ENCODE data around the gene CETN1.

CETN1 gene

DNA sequence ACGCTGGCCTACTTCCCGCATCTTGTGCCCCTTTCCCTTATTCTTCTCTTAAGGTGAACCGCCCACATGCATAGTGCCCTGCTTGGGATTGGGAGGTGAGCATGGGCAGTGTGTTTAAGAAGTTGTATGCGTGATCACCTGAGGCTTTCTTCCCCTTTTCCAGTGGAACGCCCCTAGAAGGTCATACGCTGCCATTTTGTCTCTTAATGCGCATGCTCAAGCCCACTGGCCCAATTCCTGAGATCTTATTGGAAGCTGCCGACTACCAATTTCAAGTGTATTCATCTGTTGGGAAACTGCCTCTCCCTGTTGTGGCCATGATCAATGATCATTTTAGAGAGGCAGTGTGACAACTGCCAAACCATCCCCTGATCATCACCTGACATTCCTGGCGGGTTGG lies 3.3 kb upstream of the CETN1 start:
- no peak for DNase-seq (ENCODE audit: low read depth in 2 of 2)

DNA sequence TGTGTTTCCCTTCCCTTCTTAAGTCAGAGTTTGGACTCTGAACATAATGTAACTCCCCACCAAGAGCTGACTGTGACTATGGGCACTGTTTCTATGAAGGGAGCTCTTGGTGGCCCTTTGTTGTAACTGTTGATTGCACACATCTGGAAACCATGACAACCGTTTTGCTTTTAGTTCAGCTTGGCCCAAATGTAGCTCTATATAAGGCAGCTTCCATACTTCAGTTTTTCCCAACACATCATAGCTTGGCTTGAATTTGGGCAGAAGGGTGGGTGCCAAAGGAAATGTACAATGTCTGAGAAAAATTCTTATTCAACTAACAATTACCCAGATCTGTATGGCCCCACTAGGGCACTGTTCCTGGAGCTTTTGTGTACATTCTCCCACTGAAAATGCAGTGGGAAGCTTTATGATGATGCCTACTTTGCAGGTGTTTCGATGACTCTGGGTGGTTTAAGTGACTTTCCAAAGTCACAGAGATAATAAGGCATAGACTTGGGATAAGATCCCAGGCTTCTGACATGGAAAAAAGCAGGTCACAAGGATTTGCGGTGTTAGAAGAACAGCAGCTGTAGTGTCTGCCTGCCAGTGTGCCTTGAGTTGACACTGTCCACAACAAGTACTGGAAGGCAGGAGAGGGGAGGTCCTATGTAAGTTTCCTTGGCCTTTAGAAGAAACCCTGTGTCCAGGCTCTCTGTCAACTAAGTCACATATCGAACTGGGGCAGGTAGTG lies 2.4 kb upstream of the CETN1 start:
- no peak for DNase-seq (ENCODE audit: low read depth in 2 of 2)

DNA sequence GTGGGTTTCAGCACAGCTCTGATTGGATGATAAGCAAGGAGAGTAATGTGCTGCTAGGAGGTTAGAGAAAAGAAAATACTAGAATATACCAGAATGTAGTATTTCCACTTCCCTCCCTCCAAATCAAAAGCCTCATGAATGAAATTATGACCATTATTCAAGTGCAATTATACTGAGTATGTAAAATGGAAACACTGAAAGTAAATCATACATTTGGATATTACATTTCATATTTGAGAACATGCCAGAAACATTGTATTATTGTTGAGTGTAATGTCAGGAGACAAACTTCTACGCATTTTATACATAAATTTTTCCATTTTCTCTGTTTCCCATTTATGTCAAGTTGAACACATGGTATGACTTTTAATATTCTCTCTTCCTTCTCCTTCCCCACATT lies 942 bp upstream of the CETN1 start:
- DNase-seq (ENCODE audit: low read depth in 2 of 2), result no peak

DNA sequence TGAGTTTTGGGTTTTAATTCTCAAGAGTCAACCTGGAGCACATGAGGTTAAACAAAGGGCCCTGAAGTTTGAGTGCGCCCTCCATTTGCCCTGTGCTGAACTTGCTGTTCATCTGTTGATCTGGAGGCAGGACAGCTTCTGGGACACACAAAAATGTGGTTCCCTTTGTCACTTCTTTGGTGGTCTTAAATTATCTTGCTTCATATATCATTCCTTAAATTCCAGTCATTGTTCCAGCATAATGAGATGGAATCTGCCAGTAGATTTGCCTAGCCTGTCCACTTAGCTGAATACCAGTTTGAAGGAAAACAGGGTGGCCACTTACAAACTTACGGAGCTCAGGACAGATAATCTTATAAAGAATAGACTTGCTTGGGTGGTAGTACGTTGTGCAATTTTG lies 916 bp downstream of the CETN1 start:
- DNase-seq (ENCODE audit: low read depth in 2 of 2), result no peak

DNA sequence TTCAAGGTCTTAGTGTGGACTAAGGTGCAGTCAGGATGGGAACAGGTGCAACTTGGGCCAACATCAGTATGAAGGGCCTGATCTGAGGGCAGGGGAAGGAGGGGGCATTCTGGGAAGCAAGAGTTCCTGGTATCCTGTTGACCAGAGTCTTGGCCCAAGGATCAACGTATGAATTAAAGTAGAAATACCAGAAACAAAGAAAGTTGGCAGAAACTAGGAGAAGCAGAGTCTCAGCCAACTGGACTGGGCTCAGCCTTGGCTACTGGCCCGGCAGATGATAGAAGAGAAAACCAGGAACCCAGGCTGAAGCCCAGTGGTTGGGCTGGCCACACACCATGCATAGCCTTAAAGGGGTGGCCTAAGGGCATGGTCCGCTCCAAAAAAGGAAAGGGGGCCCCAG lies 2.3 kb downstream of the CETN1 start:
- no peak for DNase-seq (ENCODE audit: low read depth in 2 of 2)

DNA sequence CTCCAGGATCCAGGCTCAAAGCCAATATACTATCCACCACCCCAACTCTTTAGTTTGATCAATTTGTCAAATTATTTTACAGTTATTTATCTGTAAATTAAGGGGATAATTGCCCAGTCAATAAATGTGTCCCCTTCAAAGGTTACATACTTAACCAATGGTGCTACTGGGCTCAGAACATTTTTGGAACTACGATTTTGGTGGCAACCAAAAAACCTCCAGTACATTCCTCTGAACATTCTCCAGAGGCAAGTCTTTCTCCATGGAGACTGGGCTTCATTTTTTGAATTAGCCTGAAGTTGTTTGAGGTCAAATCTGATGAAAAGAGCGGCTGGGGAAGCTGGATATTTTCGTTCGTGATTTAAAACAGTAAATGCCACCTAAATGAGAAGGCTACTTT lies 14.9 kb downstream of the CETN1 start:
- DNase-seq (ENCODE audit: low read depth in 2 of 2), result no peak

DNA sequence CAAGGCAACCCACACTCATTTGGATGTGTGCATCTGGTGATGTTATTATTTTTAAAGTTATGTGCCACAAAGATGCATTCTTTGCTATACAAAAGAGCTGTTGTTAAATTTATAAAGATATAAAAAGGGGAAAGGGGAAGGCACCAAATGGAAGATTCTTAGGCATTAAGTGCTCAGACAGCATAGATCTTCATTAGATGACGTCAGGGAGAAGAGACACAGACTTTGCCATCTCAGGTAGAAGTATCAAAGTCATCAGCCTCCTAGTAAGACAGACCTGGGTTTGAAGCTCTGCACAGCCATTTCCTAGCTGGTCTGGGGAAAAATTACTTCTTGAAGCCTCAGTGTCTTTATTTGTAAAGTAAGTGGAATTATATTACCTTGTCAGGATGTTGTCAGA lies 15.4 kb downstream of the CETN1 start:
- no peak for DNase-seq (ENCODE audit: low read depth in 2 of 2)

DNA sequence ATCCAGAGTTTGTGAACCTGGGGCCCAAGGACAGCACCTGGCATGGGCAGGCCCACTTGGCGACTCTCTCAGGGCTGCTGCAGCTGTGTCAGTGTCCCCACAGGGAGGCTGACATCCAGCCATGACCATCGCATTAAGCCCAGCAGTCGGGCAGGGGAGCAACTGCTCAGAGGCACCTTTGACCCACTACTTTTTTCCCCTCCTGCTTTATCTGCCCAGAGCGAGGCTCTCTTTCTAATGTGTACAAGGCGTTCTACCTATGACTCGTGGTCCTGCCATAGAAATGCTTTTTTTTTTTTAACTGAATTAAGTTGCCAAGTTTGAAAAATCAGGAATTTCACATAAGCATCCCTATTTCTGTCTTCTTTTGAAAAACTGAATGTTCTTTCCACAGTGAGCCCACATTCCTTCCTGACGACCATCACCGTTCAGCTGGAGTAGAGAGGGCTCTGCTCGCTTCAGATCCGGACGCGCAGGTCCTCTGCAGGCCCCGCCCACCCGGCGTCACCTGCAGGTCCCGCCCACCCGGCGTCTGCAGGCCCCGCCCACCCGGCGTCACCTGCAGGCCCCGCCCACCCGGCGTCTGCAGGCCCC lies 16.2 kb downstream of the CETN1 start:
- no peak for DNase-seq (ENCODE audit: low read depth in 2 of 2)

DNA sequence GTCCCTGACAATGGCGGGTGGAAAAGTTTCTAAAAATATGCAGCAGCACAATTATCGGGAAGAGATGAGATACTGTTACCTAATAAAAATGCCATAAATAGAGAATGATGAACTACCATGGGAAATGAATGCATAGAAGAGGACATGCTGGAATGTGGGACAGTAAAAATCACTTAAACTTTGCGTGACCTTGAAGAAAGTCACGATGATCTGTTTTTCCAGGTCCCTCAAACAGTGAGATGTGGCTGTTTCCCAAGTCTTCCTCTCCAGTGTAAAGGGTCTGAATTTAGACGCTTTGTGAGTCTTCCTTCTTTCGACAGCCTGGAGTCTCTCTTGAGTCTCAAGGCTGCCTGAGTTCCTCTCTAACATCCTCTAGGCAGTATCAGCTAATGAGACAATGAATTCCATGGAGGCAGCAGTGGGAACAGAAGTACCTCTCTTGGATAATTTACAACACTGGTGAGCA lies 18.0 kb downstream of the CETN1 start:
- no peak for DNase-seq (ENCODE audit: low read depth in 2 of 2)

DNA sequence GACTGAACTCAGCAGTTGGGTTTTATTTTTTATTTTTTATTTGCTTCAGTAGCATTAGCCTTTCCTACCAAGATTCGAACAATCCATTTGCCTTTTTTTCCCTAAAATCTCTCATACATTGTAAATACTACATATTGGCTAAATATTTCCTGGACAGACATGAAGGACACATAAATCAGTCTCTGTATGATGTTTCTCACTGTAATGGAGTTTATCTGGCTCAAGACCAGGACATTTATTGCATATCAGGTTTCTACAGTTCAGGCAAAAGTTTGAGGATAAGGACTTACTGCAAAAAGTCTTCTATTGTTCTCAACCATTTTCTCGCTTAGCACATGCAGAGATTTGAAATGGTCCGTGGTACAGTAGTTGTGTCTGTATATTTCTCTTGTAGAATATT lies 19.9 kb downstream of the CETN1 start:
- no peak for DNase-seq (ENCODE audit: low read depth in 2 of 2)

DNA sequence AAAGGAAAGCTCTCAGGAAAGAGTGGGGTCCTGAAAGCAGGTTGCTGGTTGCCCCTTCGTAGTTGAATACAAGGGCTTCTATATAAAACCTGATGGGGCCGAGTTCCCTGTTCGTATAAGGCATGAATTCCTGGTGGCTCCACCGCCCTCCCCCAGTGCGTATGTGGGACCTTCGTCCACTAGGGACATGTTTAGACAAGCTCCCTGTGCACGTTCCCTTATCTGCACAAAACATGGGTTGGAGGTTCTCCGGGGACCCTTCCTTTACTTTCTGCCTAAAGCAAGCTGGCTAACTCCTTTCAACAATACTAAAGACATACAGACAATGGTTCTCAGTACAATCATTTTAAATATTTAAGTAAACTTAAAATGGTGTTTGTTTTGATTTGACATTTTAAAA lies 24.6 kb downstream of the CETN1 start:
- DNase-seq (ENCODE audit: low read depth in 2 of 2), result no peak

DNA sequence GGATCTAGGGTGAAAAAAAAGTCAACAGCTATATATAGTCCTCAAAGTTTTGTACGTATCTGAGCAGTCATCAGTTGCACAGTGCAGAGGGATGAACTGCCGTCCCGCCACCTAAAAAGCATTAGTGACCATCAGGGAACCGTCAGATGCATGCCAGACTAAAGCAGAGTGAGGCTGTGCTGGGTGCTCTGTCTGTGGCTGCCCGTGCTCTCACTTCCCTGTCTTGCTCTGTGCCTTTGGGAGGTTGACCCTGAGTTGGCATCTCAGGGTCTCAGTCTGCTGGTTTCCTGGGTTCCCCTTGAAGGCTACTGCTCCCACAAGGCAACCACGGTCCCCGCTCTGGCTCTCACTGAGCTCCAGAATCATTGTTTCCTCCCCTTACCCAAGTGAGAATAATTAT lies 27.8 kb downstream of the CETN1 start:
- no peak for DNase-seq (ENCODE audit: low read depth in 2 of 2)

DNA sequence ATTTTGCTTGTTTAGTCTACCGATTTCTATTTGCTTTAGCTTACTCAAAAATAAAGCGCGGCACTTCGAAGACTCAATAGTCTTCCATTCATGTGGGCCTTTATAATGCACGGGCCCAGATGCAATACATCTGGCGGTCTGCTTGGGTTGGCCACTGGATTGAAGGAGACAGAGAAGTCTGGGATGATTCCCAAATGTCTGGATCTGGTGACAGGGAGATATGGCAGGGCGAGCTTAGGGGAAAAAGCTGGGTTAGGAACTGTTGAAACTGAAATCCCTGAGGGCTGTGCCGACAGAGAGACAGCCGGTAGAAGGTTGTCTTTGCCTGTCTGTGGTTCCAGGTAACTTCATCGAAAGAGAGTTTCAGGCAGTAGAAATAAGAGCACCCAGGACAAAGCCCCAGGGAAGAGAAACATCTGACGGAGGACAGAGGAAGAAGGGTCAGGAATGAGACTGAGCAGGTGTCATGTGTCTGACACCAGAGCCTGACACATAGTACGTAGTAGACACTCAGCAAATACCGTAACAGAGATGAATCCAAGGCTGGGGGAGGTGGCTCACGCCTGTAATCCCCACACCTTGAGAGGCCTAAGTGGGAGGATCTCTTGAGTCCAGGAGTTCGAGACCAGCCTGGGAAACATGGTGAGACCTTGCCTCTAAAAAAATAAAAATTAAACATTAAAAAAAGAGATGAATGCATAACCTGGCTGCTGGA lies 30.2 kb downstream of the CETN1 start:
- DNase-seq (ENCODE audit: low read depth in 2 of 2), result no peak

DNA sequence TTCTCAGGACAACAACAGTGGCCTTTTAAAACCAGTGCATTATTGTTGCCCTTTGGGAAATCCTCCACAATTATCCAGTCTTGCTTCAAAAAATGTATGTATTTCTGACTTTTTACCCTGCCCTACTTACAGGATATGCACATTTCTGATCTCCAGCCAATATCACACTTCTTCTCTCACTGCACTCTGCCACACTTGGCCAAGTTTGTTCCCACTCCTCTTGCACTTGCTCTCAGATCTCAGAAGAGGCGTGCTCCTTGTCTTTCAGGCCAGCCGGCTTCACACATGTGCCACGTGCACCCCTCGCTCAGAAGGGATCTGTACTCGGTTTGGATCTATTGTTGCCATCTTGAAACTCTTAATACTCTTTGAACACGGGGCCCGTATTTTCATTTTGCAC lies 32.0 kb downstream of the CETN1 start:
- DNase-seq (ENCODE audit: low read depth in 2 of 2), result no peak

DNA sequence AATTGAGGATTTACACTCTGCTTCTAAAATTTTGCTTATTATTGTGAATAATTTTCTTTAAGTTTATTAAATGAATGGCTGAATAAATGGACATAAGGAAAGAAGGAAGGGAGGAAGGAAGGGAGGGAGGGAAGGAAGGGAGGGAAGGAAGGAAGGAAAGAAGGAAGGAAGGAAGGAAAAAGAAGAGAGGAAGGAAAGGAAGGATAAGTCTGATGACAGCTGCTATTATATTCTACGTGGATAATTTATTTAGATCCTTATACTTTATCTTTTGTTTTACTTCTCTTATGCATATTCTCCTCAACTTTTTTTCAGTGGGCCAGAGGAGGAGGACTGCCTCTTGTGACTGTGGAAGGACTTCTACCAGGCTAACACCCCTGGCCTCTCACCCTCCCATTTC lies 34.0 kb downstream of the CETN1 start:
- no peak for DNase-seq (ENCODE audit: low read depth in 2 of 2)

DNA sequence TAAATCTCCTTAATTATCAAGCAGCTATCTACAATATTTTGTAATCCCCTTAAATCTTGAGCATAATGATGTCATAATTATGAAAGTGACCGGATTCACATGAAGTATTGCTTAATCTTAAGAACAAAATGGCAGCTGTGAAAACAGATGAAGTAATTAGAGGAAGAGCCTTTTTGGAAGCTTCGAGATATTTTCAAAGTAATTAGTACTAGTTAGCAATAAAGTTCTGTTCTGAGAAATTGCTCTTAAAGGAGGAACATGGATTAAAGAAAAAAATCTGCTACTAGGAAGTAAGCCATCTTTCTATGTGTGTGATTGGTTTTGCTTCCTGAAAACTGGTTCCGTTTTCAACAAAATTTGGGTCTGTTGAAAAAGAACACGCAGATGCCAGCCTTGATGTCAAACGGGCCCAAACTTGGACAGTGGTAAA lies 34.9 kb downstream of the CETN1 start:
- DNase-seq (ENCODE audit: low read depth in 2 of 2), result no peak

DNA sequence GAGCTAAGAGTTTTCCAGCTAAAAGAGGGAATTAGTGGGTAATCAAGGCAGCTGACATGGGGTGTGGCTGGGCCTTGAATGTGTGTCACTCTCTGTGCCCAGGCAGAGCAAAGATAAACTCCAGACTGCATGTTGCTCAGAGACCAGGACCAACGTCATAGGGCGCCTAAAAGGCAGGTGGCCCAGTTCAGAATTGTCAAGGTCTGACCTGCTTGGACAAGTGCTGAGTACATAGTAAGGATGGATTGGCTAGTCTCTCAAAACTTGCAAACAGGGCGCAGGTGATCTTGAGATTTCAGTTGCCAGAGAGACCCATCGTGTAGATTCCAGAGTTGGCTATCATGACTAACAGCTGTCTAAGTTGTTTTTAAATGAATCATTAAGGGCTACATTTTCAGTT lies 35.6 kb downstream of the CETN1 start:
- DNase-seq (ENCODE audit: low read depth in 2 of 2), result no peak

DNA sequence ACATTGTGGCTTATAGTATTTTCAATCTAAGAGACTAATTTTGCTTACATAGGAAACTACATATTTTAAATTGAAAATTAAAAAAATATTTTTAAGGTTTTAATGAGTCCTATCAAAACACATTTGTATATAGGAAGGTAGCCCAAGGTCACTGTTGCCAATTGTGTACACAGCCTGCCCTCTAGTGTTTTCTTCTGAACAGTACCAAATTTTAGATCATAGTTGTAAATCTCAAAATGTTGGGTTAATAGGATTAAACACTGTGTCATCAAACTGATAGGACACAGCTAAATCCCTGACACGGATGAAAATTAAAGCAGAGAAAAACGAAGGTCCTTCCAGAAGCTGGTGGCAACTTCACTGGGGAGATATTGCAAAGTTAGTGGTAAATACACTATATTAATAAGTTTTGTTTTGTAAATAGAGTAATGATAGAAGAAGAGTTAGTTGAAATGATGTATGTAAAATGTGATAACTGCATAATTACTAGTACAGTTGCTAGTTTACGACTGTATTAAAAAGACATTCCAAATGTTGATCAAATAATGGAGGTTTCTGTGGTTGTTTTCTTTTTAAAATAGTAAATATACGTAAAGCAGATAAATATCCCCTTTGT lies 36.3 kb downstream of the CETN1 start:
- DNase-seq (ENCODE audit: low read depth in 2 of 2), result no peak

DNA sequence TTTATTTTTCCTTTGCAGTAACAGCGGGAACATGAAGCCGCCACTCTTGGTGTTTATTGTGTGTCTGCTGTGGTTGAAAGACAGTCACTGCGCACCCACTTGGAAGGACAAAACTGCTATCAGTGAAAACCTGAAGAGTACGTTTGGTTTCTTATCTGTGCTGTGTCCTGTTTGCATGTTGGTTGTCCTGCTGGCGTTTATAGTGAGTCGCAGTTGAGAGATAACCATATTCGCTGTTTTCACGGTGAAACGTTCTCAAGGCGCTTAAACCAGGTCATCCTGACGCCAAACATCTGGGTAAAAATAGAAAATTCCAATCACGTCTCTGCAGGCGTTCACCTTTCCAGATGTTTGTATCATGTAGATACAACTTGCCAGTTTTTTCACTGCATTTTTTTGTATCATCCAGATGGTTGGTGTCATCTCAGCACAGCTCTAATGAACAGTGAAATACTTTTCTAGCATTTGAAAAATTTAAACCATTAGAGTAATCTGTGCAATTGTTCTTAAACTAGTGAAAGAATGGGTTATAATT lies 37.9 kb downstream of the CETN1 start:
- no peak for DNase-seq (ENCODE audit: low read depth in 2 of 2)

DNA sequence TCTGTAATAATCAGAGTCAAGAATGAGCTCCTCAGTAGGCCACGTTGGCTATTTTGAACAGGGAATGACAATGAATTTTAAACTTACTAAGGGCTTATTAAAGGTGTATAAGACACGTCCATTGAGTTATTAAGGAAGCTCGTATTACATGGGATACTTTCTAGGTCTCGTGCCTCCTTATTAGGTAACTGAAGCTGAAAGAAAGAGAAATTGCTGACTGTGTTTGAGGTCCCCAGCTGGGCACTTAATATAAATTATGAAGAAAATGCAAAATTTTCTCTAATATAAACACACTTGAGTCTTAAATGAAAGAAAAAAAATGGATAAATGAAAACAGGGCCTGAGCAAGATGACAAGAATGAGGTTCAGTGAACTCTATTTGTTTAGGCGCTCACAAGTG lies 38.4 kb downstream of the CETN1 start:
- no peak for DNase-seq (ENCODE audit: low read depth in 2 of 2)

DNA sequence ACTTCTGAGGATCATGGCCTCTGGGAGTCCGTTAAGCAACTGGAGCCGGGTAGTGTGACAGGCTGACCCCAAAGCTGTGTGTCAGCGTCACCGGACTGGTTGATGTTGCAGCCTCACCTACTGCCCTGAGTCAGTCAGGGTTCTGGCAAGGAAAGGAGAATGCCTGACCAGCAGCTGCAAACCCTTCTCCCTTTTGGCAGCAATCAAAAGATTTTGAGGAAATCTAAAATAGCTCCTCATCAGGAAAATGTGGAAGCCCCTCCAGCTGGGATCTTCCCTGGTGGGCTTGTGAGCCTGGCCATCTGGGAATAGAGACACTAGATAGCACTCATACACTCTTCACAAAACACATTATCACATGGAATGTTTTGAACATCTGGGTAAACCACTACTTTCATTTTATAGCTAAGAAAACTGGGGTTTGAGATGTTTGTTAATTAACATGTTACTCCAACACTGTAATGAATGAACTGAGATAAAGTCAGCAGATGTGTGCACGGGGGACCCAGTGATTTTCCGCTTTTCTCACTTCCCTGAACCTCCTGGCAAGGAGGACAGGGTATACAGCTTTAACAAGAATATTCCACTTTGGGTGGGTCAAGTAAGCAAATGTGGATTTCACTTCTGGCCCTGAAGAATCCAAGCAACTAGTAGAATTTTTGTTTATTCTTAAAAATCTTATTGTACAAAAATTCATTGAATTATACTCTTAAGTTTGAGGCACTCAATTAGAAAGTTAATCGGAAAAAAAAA lies 41.3 kb downstream of the CETN1 start:
- no peak for DNase-seq (ENCODE audit: low read depth in 2 of 2)

DNA sequence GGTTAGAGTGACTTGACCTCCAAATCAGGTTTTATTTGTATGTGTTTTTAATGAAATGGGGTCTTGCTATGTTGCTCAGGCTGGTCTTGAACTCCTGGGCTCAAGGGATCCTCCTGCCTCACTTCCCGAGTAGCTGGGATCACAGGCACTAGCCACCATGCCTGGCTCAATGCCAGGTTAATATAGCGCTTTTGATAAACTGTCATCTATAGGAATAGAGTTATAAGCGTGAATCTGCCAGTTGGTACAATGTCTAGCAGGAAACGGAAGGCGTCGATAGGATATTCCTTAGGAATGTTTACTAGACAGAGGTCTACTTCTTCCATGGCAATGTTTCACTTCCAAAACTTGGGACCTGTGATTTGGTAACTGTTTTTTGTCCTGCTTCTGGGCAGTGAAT lies 42.1 kb downstream of the CETN1 start:
- no peak for DNase-seq (ENCODE audit: low read depth in 2 of 2)
